ENCODE measurements around the gene SLC25A51.

The SLC25A51 gene, protein sequence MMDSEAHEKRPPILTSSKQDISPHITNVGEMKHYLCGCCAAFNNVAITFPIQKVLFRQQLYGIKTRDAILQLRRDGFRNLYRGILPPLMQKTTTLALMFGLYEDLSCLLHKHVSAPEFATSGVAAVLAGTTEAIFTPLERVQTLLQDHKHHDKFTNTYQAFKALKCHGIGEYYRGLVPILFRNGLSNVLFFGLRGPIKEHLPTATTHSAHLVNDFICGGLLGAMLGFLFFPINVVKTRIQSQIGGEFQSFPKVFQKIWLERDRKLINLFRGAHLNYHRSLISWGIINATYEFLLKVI

DNA sequence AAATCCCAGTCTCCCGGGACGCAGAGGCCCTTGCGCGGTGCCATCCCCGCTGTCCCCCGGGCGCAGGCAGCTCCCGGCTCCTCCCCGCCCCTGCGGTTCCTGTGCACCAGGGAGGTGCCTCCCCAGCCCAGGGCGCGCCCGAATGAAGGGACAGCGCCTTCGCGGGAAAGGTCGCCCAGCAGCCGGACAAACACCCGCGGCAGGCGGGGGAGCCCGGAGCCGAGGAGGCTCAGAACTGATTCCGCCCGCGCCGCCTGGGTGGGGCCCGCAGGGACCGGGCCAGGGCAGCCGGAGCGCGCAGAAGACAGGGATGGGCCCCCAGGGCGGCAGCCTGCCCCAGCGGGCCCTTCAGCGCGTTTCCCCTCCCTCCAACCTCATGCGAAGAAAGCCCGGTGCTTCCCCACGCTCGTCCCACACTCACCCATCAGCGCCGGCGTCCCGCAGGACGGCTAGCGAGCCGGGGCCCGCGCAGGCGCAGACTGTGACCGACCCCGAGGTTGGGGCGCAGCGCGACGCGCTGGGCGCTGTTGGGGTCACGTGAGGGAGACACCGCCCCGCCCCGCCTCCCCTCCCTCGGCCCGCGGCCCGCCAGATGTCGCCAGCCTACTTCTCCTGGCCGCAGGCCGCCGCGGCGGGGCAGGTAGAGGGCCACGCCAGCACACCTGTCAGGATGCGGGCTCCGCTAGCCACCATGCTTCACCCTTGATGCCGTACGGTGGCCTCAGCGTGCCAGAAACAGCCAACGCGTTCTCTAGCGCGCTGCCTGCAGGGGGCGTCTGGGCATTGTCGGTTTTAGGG is at the start of gene SLC25A51:
Gene SLC25A51 (minus strand): TSS at position 481 of the 798 bp plus-strand sequence. CDS start 15,577 bp downstream, outside the sequence.
- DNase-seq, result peak; percentile 92

DNA sequence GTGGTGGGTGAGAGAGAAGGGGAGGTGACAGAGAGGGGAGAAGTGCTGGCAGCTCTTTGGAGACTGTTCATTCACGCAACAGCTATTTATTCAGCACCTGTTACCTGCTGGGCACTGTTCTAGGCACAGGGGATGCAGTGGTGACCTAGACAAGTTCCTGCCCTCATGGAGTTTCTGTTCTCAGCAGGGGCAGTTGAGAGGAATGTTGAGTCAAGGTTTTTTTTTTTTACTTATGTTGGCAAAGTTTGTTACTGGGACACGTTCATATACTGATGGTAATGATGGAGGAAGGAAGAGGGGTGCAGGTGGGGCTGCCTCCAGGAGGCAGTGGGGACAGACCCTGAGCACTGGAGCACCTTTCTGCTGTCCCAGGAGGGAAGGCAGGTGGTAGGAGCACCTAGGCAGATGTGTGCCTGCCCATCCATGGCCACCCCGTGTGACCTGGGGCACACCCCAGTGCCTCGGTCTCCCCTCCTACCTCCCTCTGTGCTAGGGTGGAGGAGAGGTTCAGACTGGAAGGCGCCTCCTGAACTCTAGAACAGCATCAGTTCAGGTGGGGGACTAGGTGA is 49.4 kb upstream of the SLC25A51 start:
- DNase-seq, result no peak

DNA sequence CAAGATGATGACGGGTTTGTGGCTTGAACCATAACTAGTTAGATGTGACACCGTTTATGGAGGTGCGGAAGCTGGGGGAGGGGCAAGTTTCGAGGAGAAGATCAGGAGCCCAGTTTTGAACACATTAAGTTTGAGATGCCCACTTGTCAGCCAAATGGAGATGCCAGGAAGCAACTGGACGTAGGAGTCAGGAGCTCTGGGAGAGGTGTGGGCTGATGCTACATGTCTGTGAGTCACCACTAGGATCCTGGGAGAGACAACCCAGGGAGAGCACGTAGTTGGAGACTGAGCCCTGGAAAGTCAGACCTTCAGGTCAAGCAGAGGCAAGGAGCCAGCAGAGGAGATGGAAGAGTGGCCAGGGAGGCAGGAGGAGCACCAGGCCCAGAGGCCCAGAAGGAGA is 48.8 kb upstream of the SLC25A51 start:
- no peak for DNase-seq

DNA sequence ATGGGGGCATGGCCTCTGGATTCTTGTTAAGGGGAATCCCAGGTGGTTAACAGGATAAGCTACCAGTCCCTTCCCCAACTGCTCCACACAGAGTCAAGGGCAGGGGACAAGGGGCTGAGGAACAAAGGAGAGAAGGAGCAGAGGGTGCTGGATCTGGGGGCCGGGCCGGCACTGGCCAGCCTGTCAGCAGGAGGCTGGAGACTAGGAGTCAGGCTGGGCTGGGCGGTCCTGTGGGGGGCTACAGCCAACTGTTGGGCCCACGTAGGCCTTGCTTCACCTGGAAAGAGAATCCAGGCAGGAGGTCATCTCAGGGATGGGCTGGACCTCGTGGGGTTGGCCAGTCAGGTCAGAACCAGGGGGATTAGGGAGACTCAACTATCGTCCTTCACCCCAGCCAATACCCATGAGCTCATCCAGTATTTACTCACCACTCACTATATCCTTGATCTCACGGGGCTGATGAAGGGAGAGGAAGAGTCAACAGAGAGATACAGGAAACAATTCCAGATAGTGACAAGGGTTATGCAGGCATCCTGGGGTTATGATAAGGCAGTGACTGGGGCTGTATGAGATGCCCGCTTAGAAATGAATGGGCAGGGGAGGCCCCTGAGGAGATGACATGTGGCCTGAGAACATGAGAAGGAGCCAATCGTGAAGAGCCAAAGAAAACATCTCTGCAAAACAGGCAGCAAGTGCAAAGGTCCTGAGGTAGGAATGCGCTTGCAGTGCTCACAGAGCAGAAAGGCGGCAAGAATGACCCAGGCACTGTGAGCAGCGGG is 47.9 kb upstream of the SLC25A51 start:
- DNase-seq, result no peak

DNA sequence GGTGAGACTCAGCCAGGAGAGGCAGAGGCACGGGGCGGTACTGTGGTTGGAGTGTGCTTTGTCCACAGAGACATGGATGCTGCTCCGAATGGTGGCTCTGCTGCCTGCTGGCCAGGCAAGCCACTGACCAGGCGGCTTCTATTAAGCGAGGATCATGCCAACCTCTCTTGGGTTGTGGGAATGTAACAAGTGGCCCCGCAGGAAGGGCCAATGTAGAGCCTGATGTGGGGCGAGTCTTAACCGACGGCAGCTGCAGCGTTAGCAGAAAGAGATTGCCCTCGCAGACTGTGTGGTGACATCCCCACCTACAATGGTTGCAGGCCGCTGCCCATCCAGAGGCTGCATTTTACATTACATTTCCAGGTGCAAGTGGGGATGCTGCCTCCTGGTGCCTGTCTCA is 46.6 kb upstream of the SLC25A51 start:
- DNase-seq, result no peak

DNA sequence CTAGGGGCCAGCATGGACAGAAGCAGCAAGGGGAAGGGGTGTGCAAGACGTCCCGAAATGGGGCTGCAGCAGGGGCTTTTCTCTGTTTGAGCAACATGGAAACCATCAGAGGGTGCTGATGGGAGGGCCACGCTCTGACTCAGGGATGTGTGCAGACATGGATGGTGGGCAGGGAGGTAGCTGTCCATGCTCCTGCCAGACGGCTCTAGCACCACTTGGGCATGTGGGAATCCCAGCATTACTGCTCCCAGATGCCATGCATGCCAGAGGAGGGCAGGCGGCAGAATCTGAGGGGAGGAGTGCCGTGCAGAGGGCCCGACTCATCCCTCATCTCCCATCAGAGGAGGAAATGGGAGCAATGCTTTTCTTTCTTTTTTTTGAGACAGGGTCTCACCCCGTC is 45.6 kb upstream of the SLC25A51 start:
- no peak for DNase-seq

DNA sequence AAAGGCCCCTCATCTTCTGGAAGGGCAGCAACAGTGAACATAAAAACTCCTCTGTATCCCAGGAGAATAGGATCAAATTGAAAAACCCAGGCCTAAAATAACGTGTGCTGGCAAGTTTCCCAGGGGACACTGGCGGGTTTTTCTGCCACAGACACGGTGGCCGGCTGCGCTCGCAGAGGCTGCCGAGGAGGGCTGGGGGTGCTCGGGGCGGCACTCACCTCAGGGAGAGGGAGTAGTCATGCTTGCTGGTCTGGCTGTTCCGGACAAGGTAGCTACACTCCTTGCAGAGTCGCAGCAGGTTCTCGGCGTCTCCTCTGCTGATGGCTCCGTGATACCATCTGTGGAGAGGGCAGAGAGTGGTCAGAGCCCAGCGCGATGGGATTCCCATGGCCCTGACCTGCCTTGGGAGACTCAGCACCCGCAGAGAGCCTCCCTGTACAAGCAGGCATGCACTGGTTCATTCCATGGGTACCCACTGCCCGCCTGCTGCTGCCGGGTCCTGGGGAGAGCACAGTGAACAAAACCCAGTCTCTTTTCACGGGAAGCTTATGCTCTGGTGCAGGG is 44.6 kb upstream of the SLC25A51 start:
- DNase-seq, result no peak

DNA sequence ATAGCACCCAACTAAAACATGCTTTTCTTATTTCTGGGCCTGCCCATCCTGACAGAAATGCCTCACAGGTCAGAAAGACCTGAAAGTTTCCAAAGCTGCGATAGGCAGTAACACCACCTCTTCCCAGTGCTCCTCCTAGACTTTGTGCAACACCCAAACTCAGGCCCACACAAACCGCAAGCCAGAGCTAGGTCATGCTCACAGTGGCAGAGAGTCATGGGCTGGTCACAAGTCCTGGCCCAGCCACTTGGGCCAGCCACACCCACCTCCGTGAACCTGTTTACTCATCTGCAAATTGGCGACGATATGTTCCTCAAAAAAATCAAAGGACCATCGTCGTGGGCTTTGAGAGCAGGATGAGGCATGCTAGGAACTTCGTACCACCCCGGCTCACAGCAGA is 44.0 kb upstream of the SLC25A51 start:
- no peak for DNase-seq

DNA sequence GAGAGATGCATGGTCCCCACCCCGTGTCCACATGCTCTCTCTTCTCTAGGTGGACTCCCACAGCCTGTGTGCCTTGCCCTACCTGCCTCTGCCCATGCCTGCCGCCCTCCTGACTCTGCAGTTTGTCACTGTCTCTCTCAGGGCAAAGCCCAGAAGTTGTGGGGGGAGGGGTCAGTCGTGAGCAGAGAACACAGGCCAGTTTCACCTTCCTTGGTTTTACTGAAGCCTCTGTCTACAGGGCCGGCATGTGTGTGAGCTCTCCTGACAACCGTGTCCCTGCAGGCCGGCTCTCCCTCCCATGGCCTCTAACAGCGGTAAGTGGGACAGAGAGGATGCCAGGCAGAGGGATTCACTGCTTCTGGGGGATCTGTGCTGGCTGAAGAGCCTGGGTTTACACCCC is 43.5 kb upstream of the SLC25A51 start:
- DNase-seq, result no peak

DNA sequence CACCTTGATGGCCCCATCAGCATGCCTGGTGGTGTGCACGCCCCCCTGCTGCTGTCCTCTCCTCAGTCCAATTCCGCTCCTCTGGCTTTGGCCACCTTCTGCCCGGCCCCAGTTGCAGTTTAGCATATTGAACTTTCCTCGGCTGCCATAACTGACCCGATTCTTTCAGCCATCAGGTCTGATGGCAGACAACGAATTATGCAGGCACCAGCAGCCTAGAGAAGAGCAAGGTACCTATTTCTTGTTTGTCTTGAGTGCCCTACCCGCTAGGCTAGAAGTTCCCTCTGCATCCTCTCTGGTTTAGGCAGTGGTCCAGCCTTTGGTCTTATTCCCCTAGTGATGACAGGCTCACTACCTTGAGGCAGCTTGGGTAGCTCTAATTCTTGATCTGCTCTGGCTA is 43.0 kb upstream of the SLC25A51 start:
- no peak for DNase-seq

DNA sequence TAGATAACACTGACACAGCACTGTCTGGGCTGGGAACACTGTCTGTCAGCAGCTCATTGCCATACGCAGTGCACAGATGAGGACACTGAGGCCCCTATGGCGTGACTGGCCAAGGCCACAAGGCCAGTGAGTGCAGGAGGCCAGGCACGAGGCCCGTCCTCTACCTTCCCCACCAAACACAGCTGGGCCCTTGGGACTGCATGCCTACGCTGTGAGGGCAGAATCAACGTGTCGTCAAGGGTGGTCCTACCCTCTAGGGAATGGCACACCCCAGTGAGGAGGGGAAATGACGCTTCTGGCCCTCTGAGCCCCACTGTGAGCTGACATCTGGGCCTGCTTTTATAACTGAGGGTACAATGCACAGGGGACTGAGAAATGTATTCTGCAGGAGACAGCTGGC is 42.1 kb upstream of the SLC25A51 start:
- DNase-seq, result no peak

DNA sequence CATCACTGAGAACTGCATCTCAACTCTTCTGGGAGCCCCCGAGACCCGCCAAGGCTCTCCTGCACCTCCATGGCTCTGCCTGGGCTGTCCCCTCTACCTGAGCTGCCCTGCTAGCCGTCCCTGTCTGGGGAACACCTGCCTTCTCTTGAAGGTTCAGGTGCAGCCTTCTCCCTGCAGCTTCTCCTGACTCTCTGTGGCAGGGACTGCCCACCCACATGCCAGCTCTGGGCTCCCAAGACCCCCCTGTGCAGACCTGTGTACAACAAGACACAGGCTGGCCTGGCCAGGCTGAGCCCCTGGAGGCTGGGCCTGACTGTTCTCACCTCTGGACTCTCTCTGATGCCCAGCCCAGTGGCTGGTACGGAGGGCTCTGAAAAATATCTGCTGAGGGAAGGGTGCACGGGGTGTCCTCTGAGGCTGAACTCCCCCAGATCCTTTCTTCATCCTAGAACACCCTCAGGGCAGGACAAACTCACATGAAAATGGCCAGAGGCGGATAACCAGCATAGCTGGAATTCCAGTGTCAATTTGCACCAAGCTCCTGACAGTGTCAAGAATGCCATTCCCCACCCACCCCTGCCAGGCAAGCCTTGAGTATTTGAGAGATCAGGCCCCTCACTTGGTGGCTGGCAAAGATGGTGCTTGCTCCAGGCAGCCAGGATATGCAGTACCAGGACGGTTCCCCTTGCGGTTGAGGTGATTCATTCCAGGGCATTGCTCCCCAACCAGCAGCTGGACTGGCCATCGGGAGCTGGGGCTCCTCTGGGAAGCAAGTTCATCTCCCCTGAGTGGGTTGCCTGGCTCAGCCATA is 40.9 kb upstream of the SLC25A51 start:
- no peak for DNase-seq

DNA sequence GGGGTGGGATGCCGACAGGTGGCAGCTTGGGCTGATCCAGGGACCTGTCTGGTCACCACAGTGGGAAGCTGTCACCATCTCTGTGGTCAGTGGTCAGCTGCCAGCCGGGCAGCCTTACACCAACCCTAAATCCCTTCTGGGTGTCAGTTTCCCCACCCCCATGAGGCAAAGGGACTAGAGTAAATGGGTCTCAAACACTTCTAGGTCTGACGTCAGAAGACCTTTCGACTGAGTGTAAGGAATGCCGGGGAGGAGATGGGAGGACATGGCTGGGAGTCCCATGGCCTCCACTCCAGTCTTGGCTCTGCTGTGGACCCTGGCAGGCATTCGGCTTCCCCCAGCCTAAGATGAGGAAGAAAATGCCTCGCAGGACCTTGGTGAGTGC is 40.3 kb upstream of the SLC25A51 start:
- DNase-seq, result no peak

DNA sequence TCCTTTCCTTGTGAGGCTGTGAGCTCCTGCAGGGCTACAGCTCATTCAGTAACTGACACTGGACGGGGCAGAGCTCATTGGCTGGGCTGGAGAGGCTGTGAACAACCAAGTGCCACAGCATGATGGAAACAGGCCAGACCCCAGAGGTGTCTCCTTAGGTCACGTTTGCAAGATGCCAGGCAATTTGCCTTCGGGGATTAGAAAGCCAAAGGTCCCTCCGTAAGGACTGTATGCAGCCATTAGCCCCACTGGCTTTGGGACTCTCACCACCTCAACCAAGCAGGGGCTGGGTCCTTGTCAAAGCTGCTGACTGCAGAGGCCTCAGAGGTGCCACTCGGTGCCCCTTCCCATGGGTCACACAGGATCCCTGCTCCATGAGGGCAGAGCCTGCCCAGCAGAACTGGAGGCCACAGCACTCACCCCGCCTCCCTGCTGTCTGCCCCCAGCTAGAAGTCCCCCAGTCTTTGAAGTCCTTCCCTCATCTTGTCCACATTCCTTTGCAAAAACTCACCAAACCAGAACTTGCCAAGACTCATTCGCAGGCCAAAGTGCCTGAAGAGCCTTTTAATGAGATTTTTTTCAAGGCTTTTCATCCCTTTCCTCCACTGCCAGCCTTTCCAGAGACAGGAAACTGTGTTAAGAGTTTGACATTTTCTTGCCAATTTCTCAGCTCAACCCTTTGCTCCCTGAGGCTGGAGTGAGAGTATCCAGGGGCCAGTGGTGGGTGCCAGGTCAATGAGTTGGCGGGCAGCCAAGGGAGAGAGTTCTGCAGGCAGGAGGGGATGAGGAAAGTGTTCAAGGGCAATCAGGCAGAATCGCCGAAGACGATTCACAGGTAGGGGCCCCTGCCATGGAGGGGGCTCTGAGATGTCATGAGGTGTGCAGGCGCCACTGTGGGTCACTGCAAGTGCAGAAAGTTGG is 39.7 kb upstream of the SLC25A51 start:
- no peak for DNase-seq

DNA sequence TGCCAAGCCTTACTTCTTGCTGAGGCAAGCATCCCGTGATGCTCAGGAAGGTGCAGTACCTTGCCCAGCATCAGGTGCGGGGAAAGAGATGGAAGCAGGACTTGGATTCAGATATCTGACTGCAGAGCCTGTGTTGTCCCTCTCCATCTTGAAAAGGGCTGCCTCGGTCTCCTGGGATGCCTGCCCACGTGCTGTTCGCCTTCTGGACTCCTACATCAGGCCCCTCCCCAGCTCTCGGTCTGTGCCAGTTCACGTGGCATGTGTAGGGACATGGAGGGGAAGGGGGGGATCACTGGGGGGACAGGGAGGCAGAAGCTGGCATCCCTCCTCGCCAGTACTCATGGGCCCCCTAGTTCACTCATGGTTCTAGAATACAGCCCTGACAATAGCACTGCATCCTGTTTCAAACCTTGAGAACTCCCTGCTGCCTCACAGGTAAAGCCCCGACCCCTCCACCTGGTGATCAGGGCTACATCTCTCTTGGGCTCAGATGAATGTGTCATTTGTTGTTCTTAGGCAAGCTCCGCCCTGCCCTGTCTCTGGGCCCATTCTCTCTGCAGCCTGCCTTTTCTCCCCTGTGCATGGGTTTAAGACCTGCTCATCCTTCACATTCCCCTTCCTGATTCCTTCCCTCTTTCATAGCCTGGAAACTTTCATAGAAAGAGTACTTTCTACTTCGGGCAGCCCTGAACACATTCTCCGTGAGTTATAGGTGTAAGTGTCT is 38.9 kb upstream of the SLC25A51 start:
- no peak for DNase-seq

DNA sequence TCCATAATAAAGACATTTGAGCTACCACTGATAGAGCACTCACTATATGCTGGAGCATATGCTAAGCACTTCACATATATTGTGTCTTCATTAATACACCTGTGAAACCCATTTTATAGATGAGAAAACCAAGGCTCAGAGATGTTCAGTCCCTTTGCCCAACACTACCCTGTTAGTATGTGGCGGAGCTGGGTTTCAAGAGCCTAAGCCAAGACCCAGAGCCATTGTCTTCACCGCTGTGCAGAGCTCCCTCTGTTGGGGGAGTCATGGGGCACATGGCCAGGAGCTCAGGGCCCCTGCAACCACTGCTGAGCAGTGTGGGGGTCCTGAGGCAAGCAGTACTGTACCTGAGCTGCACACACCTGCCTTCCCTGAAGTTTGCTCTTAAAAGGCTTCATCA is 37.3 kb upstream of the SLC25A51 start:
- DNase-seq, result no peak

DNA sequence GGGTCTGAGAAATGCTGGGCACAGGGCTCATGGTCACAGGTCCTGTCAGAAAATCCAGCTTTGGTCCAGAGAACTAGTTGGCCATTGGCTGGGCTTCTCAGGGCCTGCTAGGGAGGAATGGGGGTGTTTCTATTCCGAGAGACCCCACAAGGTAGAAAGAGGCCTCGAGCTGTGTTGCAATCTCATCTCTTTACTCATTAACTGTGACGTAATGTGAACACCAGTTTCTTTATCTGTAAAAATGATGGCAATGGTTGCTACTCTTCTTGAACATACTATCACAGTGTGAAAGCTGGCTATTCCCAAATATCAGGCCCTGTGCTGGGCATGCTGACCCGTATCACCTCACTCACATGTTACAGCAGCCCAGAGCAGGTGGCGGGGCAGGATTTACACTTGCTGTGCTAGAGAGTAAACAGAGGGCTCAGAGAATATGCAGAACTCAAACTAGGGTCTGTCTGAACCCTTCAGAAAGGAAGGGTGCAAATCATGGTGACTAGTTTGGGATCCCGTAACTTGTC is 35.7 kb upstream of the SLC25A51 start:
- DNase-seq, result no peak

DNA sequence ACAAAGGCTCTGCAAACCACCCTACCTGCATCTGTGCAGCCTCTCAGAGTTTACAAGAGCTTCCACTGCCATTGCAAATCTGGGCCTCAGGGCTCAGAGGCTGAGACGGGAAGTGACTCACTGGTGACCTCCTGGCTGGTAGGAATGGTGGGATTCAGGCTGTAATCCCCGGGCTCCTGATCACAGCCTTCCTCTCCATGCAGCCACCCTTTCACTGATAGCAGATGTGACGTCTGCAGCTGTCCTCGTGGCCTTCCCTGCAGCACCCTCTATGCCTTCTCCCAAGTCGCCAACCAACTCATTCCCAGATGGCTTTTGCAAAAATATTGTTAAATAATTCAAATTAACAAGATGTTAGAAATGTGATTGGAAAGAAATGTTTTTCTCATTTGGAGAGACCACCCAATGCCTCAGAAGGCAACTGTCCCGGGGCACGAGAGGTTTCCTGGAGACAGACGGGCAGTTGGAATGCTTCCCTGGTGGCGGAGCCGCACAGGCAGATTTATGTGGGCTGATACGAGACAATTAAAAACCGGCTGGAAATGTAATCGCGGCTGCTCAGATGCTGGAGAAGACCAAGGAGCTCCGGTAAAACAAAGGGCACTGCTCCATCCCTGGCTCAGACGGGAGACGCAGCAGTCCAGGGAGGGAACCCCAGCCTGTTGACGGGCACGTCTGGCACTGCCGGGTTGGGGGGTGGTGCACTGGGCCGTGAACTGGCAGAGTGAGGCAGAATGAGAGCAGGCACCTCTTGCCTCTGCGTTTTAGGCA is 34.4 kb upstream of the SLC25A51 start:
- DNase-seq, result no peak

DNA sequence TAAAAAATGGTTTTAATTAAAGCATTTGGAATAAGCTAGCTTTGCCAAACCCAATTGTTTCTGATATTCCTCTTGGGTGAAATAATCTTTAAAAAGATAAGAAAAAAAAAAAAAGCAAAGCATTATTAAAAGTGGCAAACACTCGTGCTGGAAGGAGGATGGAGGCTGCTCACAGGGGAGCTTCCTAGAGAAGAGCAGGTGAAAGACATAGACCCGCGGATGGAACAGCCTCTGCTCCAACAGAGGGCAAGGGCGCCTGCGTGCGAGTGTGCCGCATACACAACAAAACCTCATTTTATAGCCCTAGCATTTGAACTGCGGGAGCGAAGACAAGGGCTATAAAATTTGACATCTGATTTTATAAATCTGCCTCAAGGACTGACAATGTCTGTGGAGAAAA is 33.4 kb upstream of the SLC25A51 start:
- no peak for DNase-seq
